ENCODE results near the gene ZFYVE16.

GRCh38 chr5:80468131-80468530 lies 60.3 kb downstream of the ZFYVE16 start:
- TF ChIP-seq CTCF (IDR thresholded peaks at IDR 0.05), result no peak
- TF ChIP-seq POLR2A (IDR thresholded peaks at IDR 0.05), result no peak

All from uterus (tissue), 2 donors.